Astrocyte of the cerebellum (primary cell): Measurements from ENCODE around the gene HSPA13.
"Not testable (repeated sequence)": the region's sequence is repeated elsewhere in the genome, so short reads cannot be mapped to it uniquely, and the experiment has no call there.

Source experiments
- DNase-seq: peaks from one replicate; pipeline ENCODE4 v3.0.0-alpha.2; 2011; ENCODE audit warnings: low read depth
- H3K4me3 ChIP-seq: 2 replicates; pipeline ENCODE4 v1.5.1; 2011; ENCODE audit warnings: mild to moderate bottlenecking, low read depth, low read length, moderate library complexity
- in situ Hi-C: cut with HindIII; loops from 2 replicates; pipeline ENCODE4 v1.10.0; 2017; ENCODE audit warnings: low sequenced_read_pairs
- TF ChIP-seq, protein P1 (sequence below): IDR thresholded peaks from 2 replicates; pipeline ENCODE4 v1.5.1; 2012; ENCODE audit warnings: low read length, low read depth, moderate library complexity, mild to moderate bottlenecking; ENCODE audit errors: missing control alignments

Gene HSPA13

DNA sequence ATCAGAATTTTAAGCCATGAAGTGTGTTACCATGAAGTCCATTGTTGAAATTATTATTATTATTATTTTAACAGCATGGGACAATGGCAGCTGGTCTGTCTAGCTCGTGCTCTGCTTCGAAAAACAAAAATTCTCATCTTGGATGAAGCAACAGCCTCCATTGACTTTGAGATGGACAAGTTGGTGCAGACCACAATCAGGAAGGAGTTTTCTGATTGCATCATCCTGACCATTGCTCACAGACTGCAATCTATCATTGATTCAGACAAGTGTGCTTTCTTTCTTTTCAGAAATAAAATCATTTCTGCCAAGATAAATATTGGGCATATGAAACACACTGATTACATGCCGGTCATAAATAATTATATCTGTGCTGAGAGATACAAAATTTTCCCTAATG, 21.0 kb downstream of the HSPA13 start:
- in situ Hi-C loops: no loop called here
- no peak for DNase-seq
- no peak overlapping the region for H3K4me3 ChIP-seq
- TF ChIP-seq, protein P1, sequence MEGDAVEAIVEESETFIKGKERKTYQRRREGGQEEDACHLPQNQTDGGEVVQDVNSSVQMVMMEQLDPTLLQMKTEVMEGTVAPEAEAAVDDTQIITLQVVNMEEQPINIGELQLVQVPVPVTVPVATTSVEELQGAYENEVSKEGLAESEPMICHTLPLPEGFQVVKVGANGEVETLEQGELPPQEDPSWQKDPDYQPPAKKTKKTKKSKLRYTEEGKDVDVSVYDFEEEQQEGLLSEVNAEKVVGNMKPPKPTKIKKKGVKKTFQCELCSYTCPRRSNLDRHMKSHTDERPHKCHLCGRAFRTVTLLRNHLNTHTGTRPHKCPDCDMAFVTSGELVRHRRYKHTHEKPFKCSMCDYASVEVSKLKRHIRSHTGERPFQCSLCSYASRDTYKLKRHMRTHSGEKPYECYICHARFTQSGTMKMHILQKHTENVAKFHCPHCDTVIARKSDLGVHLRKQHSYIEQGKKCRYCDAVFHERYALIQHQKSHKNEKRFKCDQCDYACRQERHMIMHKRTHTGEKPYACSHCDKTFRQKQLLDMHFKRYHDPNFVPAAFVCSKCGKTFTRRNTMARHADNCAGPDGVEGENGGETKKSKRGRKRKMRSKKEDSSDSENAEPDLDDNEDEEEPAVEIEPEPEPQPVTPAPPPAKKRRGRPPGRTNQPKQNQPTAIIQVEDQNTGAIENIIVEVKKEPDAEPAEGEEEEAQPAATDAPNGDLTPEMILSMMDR: no peak

DNA sequence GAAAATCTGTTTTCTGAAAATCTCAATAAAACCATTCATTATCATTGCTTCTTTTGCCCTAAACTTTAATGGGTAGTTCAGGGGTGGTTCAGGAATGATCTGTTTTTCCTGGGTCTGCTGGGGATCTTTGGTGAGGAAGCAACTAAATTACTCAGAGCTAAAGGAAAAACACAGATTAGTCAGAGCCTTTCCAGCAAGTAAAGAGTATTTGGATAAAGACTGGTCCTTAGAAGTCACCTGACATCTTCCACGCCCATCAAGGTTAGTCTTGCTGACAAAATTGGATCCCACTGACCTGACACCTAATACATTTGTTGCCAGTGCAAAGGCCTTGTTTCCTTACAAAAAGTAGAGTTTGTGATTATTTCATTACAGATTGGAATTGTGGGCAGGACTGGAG, 24.2 kb downstream of the HSPA13 start:
- no peak overlapping the region for H3K4me3 ChIP-seq
- in situ Hi-C loops: no loop called here
- DNase-seq: no peak
- TF ChIP-seq, protein P1: no peak

DNA sequence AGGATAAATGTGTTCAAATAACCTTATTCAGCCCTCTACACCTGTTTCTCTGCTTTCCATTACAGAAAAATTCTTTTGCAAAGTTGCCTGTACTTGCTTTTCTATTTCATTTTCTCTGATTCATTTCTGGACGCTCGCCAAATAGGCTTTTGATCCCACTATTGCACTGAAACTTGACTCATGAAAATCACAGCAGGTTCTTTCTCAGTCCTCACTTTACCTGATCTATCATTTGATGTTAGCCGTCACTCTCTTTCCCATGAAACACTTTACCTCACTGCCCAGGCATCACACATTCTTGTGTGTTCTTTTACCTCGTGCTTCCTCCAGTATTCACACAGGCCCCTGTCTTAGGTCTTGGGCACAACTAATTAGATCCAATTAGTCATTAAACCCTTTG, 26.2 kb downstream of the HSPA13 start:
- no peak for DNase-seq
- H3K4me3 ChIP-seq: no peak overlapping the region
- in situ Hi-C loops: no loop called here
- TF ChIP-seq, protein P1: no peak

DNA sequence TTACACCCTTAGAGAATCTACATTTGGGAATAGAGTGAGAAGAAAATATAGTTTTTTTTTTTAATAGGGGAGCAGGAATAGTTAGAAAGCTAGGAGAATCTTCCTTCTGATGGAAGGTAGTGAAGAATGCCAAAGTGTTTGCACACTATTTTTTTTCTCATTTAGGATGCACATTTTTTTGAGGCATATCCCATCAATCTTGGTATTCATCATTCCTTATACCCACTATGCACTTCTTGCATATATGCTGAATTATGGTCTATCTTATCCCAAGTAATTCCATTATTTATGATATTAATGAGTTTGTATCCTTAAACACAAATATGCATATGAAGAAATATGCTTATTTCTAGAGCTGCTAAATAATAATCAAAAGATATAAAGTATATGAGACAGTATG, 28.4 kb downstream of the HSPA13 start:
- in situ Hi-C loops: no loop called here
- no peak for DNase-seq
- TF ChIP-seq, protein P1: no peak
- no peak overlapping the region for H3K4me3 ChIP-seq

DNA sequence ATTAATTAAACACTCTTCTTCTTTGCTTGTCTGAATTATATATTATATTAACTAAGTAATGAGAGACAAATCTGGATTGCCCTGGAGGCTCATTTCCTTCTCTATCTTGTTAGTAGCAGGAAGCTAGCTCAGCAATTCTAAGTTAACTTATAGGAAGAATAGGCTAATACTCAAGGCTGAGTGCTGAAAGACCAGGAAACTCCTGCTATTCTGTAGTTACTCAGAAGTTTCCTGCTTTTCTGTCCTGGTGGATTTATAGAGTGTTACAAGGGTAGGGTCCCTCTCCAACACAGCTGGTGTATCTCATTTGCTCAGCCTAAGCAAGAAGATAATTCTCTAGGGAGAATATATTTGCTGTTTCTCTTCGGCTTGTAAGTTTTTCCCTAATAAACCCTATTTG, 29.2 kb downstream of the HSPA13 start:
- no peak for DNase-seq
- TF ChIP-seq, protein P1: no peak
- in situ Hi-C loops: no loop called here
- no peak overlapping the region for H3K4me3 ChIP-seq

DNA sequence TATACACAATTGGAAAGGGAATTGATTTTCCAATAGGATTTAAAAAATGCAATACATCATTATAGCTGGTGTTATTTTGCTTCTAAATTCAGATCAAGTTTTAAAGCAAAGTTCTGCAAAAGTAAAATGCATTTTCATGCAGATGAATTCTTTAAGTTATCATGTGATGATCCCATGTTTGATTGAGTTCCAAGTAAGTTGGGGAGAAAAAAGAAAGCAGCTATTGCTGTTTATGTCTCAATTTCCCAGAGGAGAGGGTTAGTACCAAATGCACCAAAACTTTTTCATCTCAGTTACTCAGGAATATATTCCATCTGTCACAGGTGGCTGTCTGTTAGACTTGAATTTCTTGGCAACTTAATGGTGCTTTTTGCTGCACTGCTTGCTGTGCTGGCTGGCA, 29.7 kb downstream of the HSPA13 start:
- no peak overlapping the region for H3K4me3 ChIP-seq
- TF ChIP-seq, protein P1: no peak
- in situ Hi-C loops: no loop called here
- no peak for DNase-seq

DNA sequence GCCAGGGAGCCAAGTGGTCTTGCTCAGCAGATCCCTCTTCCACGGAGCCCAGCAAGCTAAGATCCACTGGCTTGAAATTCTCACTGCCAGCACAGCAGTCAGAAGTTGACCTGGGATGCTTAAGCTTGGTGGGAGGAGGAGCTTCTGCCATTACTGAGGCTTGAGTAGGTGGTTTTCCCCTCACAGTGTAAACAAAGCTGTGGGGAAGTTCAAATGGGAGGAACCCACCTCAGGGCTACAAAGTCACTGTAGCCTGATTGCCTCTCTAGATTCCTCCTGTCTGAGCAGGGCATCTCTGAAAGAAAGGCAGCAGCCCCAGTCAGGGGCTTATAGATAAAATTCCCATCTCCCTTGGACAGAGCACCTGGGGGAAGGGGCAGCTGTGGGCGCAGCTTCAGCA, 55.6 kb downstream of the HSPA13 start:
- in situ Hi-C loops, H3K4me3 ChIP-seq, DNase-seq: not testable (repeated sequence)
